SH-SY5Y (cell line): ENCODE data around the gene C19orf67.

ENCODE experiments used
- GATA2 ChIP-seq: IDR thresholded peaks from 2 replicates; pipeline ENCODE4 v1.6.1; 2011; ENCODE audit warnings: mild to moderate bottlenecking, low read depth, low read length
- GATA3 ChIP-seq: IDR thresholded peaks from 2 replicates; pipeline ENCODE4 v1.6.1; 2011; ENCODE audit warnings: low read depth, mild to moderate bottlenecking, low read length, moderate library complexity

C19orf67 gene

DNA sequence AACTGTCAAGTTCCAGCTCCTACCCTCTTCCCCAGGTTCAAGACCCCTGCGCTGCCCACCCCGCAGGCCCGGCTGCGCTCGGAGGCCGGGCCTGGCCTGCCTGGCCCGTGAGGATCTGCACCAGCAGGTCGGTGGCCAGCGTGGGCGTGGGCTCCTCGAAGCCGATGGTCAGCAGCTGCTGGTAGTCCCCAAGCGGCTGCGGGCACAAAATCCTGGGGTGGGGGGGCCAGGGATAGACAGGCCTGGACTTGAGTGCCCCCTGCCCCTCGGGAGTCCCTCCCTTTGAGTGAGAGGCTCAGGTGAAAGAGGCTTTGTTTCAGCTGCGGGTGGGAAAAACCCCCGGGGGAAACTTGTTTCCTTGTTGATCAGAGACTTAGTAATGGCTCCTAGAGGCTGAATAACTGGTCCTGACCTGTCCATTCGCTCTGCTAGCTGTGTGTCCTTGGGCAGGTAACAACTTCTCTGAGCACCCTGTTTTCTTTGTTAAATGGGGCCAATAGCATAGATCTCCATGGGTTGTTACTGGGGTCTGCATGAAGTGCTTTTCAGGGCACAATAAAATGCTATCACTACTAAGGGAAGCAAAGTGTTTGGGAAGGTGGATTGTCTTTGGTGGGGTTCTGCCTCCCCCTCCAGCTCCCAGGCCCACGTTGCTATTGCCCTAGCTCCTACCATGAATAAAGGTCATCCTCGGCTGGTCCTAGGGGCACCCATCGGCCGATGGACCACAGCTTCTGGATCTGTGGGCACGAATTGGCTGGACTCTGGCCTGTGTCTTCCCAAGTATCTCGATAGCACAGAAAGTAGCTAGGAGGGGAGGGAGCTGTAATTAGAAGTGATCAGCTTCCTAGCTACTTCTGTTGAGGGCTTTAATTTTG lies 3.5 kb downstream of the C19orf67 start:
- TF ChIP-seq GATA2 (no peak), GATA3 (no peak)

DNA sequence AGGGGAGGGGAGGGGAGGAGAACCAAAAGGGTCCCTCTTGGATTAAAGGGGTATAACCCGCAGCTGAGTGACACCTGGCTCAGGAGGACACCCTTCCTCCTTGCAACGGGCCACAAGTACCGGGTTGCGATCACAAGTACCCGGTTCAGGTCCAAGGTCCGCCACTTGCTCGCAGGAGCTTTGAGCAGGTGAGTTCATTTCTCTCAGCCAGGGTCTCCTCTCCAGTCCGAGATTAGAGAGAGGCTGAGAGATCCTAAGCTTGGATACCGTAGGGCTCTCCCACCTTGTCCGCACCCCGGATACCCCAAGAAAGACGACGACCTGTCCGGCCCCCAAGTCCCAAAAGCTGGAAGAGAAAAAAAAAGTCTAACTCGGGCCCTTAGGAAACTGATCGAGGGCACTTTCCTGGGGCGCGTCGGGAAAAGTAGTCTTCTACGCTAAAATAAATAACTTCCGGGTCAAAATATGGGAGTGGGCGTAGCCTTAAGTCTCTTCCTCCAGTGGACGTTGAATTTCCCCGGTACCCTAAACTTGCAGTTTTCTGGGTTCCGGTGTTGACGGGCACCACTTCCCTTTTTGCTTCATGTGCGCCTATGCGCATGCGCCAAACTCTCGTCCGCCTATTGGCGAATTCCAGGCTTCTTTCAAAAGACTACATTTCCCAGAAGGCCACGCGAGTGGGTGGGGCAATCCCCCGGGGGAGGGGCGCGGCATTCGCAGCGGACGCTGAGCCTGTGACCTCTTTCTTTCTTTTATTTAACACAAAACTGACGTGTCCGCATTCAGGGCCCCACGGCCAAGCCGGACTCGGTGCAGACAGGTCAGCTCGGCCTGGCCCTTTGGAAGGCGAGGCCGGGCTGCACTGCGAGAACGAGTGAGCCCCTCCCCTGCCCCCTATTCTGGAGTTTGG lies 4.4 kb downstream of the C19orf67 start:
- no peak for TF ChIP-seq GATA2
- TF ChIP-seq GATA3: no peak

DNA sequence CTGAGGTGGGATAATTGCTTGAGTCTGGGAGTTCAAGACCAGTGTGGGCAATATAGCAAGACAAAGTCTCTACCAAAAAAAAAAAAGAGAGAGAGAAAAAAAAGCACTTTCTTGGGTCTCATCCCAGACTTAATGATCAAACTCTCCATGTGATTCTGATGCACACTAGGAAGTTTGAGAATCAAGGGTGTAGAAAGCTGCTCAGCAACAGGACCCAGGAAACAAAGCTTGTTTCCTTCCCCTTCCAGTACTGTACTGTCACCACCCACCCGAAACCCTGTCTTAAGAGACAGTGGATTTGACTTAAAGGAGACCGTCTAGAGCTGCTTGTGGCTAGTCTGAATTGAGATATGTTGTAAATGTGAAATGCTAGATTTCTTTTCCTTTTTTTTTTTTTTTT lies 7.2 kb downstream of the C19orf67 start:
- TF ChIP-seq GATA3: no peak
- TF ChIP-seq GATA2: no peak

DNA sequence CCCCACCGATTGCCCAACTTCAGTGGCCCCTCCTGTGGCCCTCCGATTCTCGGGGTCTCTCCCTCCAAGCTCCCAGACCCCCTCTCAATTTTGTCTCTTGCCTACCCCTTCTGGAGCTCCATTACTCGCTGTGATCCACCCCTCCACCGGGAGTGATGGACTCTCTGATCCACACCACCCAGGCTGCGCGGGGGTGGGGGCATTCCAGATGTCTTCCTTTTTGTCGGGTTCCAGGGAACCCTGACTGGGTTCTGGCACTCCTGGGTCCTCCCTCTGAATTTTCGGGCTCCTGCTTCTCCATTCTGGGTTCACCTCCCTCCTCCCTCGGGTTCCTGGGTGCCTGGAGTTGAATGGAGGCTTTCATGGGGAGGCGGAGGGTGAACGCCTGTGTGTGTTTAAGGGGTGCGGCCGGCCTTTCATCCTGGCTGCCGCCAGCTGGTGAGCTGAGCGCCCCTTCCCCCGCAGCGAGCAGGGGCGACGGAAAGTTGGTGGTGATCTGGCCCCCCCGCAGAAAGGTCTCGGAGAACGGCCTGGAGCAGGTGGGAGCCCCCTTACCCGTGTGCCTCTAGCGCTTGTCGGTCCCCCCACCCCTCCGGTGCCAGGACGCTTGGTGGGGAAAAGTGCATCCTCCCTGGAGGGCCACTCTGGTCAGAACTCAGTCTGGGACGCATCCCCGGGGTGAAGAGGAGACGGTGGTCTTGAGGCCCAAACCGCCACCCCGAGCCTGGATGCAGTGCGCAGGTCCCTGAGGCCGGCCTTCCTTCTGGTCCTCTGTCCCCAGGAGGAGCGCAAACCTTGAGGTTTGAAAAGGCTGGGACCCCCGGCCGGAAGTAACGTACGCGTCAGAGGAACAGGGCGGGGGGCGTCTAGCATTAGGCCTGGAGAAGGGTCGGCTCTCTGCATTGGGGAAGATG lies 11.4 kb downstream of the C19orf67 start:
- TF ChIP-seq GATA2 (no peak), GATA3 (no peak)

DNA sequence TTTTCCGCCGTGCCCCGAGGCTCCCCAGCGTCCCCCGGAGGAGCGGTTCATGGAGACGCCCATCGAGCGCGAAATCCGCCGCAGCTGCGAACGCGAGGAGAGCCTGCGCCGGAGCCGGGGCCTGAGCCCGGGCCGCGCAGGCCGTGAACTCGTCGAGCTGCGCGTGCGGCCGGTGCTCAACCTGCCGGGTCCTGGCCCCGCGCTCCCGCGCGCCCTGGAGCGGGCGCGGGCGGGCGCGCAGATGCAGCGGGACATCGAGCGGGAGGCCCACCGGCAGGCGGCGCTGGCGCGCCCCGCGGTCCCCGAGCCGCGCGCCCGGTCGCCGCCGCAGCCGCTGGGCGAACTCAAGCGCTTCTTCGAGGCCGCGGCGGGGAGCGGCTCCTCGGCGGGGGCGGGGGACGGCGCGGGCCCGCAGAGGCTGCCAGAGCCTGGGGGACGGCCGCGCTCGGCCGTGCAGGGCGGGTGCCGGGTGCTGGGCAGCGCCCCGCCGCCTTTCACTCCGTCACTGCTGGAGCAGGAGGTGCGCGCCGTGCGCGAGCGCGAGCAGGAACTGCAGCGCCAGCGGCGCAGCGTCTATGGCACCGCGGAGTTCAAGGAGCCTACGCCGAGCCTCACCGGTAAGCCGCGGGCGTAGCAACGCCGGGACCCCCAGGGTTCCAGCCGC lies 12.2 kb downstream of the C19orf67 start:
- TF ChIP-seq GATA2 (no peak), GATA3 (no peak)

DNA sequence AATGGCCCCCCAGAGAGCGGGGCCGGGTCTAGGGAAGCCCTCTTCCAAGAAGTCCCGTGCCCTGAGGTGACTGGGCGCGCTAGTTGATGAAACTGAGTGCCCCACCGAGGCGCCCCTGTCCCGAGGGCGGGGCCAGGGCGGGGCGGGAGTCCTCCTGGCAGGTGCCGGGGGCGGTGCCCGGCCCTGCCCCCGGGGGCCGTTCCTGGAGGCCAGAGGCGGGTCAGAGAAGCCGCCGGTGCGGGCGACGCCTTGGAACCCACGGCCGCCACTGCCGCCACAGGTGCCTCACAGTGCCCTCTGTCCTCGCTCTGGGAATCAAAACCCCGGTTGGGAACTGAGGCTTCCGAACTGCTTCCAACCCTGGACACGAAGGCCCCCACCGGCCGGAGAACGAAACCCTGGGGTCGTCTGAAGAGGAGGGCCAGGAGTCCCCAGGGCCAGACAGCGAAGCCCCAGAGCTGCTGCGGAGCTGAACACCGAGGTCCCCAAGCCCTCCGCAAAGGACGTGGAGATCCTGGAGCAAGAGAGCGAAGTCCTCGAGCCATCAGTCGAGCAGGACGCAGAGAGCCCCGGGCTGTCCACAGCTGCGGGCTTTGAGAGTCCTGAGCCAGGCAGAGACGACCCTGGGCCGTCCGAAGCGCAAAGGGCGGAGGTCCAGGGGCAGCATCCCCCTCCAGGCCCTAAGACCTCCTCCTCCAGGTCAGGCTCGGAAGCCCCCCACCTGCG lies 12.9 kb downstream of the C19orf67 start, which contains the start of gene MISP3:
Gene MISP3 (plus strand): TSS at position 252 of the 726 bp plus-strand sequence. CDS start 524 bp downstream, outside the sequence.
- TF ChIP-seq GATA2 (no peak), GATA3 (no peak)

DNA sequence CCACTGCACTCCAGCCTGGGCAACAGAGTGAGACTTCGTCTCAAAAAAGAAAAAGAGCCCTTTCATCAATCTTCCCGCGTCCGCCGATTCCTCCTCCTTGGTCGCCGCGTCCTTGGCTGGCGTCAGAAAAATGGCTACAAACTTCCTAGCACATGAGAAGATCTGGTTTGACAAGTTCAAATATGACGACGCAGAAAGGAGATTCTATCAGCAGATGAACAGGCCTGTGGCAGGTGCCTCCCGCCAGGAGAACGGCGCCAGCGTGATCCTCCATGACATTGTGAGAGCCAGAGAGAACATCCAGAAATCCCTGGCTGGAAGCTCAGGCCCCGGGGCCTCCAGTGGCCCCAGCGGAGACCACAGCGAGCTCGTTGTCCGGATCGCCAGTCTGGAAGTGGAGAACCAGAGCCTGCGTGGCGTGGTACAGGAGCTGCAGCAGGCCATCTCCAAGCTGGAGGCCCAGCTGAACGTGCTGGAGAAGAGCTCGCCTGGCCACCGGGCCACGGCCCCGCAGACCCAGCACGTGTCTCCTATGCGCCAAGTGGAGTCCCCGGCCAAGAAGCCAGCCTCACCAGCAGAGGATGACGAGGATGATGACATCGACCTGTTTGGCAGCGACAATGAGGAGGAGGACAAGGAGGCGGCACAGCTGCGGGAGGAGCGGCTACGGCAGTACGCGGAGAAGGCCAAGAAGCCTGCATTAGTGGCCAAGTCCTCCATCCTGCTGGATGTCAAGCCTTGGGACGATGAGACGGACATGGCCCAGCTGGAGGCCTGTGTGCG lies 15.1 kb downstream of the C19orf67 start:
- TF ChIP-seq GATA2: no peak
- no peak for TF ChIP-seq GATA3

DNA sequence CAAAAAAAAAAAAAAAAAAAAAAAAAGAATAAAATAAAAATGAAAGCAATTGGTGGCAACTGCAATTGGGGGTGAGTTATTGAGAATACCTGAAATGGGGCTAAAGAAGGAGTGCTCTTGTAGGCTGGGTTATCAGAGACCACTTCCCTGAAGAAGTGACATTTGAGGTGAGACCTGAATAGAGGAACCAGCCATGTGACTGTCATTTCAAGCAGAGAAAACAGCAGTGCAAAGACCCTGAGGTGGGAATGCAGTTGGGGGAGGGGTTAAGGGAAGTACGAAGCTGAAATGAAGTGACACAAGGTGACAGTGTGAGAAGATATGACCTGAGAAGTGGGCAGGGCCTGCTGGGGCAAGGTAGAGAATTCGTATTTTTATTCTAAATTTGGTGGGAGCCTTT lies 19.4 kb downstream of the C19orf67 start:
- no peak for TF ChIP-seq GATA3
- TF ChIP-seq GATA2: no peak

DNA sequence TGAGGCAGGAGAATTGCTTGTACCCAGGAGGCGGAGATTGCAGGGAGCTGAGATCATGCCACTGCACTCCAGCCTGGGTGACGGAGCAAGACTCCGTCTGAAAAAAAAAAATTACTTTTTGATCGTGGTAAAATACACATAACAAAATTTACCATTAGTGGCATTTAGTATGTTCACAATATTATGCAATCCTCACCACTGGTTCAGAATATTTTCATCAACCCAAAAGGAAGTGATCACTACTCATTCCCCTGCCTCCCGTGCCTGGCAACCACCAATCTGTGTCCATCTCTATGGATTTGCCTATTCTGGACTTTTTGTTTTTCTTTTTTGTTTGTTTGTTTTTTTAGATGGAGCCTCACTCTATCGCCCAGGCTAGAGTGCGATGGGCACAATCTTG lies 22.5 kb downstream of the C19orf67 start:
- TF ChIP-seq GATA2 (no peak), GATA3 (no peak)

DNA sequence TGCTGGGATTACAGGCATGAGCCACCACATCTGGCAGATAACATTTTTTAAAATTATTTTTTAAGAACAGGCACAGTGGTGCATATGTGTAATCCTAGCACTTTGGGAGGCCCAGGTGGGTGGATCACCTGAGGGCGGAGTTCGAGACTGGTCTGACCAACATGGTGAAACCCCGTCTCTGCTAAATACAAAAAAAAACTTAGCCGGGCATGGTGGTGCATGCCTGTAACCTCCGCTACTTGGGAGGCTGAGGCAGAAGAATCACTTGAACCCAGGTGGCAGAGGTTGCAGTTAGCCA lies 23.1 kb downstream of the C19orf67 start:
- TF ChIP-seq GATA3 (no peak), GATA2 (no peak)

DNA sequence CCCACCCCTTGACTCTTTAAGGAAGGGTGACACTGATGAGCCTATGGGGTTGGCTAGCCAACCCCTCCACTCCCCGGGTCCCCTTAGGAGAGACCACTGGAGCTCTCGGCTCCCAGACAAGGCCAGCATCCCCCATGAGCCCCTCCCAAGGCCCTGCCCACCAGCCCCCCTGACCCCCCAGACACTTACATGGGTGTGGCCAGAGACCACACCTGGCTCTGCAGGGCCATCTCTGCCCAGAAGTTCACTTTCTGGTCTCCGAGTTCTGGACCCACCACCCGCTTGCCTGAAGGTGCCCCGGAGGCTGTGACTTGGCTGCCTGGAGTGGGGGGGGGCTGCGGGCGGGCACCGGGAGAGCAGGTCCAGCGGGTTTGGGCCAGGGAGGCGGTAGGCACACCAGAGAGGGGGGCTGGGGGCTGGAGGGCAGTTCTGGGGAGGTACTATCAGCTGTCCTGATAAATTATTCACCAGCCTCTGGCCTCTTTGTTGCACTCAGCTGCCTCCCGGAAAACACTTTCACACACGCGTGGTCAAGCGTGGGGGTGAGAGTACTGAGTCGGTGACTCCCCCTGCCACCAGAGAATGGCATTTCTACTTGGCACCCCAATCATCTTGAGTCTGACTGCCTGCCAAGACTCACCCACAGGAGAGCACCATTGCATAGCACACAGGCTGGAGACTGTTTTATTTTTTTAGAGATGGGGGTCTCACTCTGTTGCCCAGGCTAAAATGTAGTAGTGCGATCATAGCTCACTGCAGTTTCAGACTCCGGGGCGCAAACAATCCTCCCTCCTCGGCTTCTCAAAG lies 23.6 kb downstream of the C19orf67 start, which contains the start of gene PALM3:
Gene PALM3 (minus strand): TSS at position 326 of the 807 bp plus-strand sequence. CDS start 96 bp downstream, at position 230.
- TF ChIP-seq GATA2 (no peak), GATA3 (no peak)
